Right cardiac atrium (tissue), 5 donors: ENCODE results near the gene NMT2. TPM values are rescaled to one million over a fixed set of nuclear protein-coding genes. Genes with fewer than 3 reads are reported as not detected.

Source experiments
- ATAC-seq, 2 donors: fragments of 200-7000 bp; cut with Tn5 transposase; one replicate each; pipeline versions ENCODE4 v1.8.0 to v1.9.1; 2020; ENCODE audit warnings: moderate library complexity in 2 of 2, mild to moderate bottlenecking in 1 of 2
- DNase-seq, 3 donors: peaks; one replicate each; pipeline ENCODE4 v3.0.0-alpha.2; 2020
- H3K27ac ChIP-seq: one replicate; pipeline ENCODE4 v1.5.1; 2013; ENCODE audit warnings: mild to moderate bottlenecking, low read length, control low read depth, moderate library complexity
- H3K27me3 ChIP-seq: one replicate; pipeline ENCODE4 v1.6.1; 2013; ENCODE audit not compliant: control insufficient read depth, insufficient read depth
- H3K4me1 ChIP-seq: one replicate; pipeline ENCODE4 v1.6.1; 2013; ENCODE audit warnings: low read length; ENCODE audit not compliant: control insufficient read depth, insufficient read depth
- H3K4me3 ChIP-seq: one replicate; pipeline ENCODE4 v1.5.1; 2013; ENCODE audit warnings: low read length, control low read depth
- H3K9me3 ChIP-seq: one replicate; pipeline ENCODE4 v1.6.1; 2013; ENCODE audit warnings: low read length; ENCODE audit not compliant: control insufficient read depth
- WGBS: extraction: QIAGEN DNeasy Blood & Tissue Kit; methylation state at CpG from one replicate; pipeline ENCODE4 v1.1.7; 2013; 5-methylcytosine and 5-hydroxymethylcytosine counted together
- intact Hi-C, 4 donors: fragments of 100-400 bp; cut with DNase I; formaldehyde crosslinking; loops; one replicate each; pipeline versions ENCODE4 v1.11.0 to v1.14.0; 2022 to 2023
- polyA plus RNA-seq: library from polyadenylated mRNA; stranded (reverse); fragments of 200-250 nt; gene quantifications from one replicate; pipeline ENCODE4 v1.2.3, GENCODE V29; 2013
- total RNA-seq, 4 donors: library from RNA; stranded (reverse); fragmentation: NEBNext Ultra II Directional; extraction: Animal tissue kit (Norgen Biotek cat#: 25700); gene quantifications; one replicate each; pipeline ENCODE4 v1.2.1, GENCODE V29; 2021
- donor health status: healthy with polysubstance abuse.
- donor health status: DM: no; HTN: yes; CAD: no.
- donor health status: DM: no; HTN: no; CAD: no.
- donor health status: DM: no; HTN: yes; CAD: no; lungs with severe emphysema.
- donor health status: DM: yes; HTN: yes; CAD: no.

NMT2 gene
- total and polyA plus RNA-seq, 5 donors, result 7.0 to 11.9 (median 10.6) TPM

GRCh38 chr10:15158972-15159371 lies 9.5 kb downstream of the NMT2 start:
- intact Hi-C loops, result no loop called here
- ATAC-seq, result no peak
- Histone ChIP-seq H3K9me3 (no peaks in the 10 kb centered on the region), H3K4me3 (no peak overlapping the region), H3K4me1 (no peaks in the 10 kb centered on the region), H3K27ac (no peak overlapping the region), H3K27me3 (no peaks in the 10 kb centered on the region)
- no peak for DNase-seq

GRCh38 chr10:15158448-15158847 lies 10.0 kb downstream of the NMT2 start:
- no peak for DNase-seq
- no peak overlapping the region for H3K27ac ChIP-seq
- H3K4me3 ChIP-seq, result no peak overlapping the region
- intact Hi-C loops, result no loop called here
- no peaks in the 10 kb centered on the region for H3K4me1 ChIP-seq
- no peaks in the 10 kb centered on the region for H3K9me3 ChIP-seq
- H3K27me3 ChIP-seq, result no peaks in the 10 kb centered on the region
- WGBS, result 95% methylated on average over 2 of the region's 2 CpGs
- ATAC-seq, result no peak

GRCh38 chr10:15155978-15156656 lies 12.4 kb downstream of the NMT2 start:
- H3K4me3 ChIP-seq, result no peak overlapping the region
- DNase-seq (no peak), ATAC-seq (no peak)
- H3K27ac ChIP-seq, result no peak overlapping the region
- H3K27me3 ChIP-seq, result no peaks in the 10 kb centered on the region
- 91% methylated on average over 14 of the region's 14 CpGs for WGBS
- no peaks in the 10 kb centered on the region for H3K9me3 ChIP-seq
- intact Hi-C loops, result no loop called here
- no peaks in the 10 kb centered on the region for H3K4me1 ChIP-seq

- Histone ChIP-seq H3K4me3 (no peak overlapping the region), H3K4me1 (no peaks in the 10 kb centered on the region), H3K27ac (no peak overlapping the region), H3K9me3 (no peaks in the 10 kb centered on the region), H3K27me3 (no peaks in the 10 kb centered on the region)
- no peak for DNase-seq
- ATAC-seq, result no peak
- intact Hi-C loops, result no loop called here
These were observed 15.9 kb downstream of the NMT2 start for GRCh38 chr10:15152556-15152955.

- ATAC-seq, result no peak
- intact Hi-C loops, result no loop called here
- Histone ChIP-seq H3K4me1 (no peaks in the 10 kb centered on the region), H3K4me3 (no peak overlapping the region), H3K27ac (no peak overlapping the region), H3K27me3 (no peaks in the 10 kb centered on the region), H3K9me3 (no peaks in the 10 kb centered on the region)
- DNase-seq, result no peak
- 98% methylated on average over 7 of the region's 7 CpGs for whole genome bisulfite sequencing
These were observed 17.9 kb downstream of the NMT2 start for GRCh38 chr10:15150563-15150962.

- H3K27me3 ChIP-seq, result no peaks in the 10 kb centered on the region
- no peak overlapping the region for H3K27ac ChIP-seq
- no peak overlapping the region for H3K4me3 ChIP-seq
- H3K9me3 ChIP-seq, result no peaks in the 10 kb centered on the region
- no peaks in the 10 kb centered on the region for H3K4me1 ChIP-seq
- no peak for DNase-seq
- ATAC-seq, result no peak
- intact Hi-C loops, result no loop called here
- 93% methylated on average over 10 of the region's 10 CpGs for WGBS
These were observed 19.3 kb downstream of the NMT2 start for GRCh38 chr10:15149042-15149771.

GRCh38 chr10:15147594-15148392 lies 20.7 kb downstream of the NMT2 start:
- Histone ChIP-seq H3K27me3 (no peaks in the 10 kb centered on the region), H3K27ac (no peak overlapping the region), H3K4me1 (no peaks in the 10 kb centered on the region), H3K9me3 (no peaks in the 10 kb centered on the region), H3K4me3 (no peak overlapping the region)
- ATAC-seq (no peak), DNase-seq (no peak)
- intact Hi-C loops, result no loop called here
- 85% methylated on average over 4 of the region's 4 CpGs for WGBS

- H3K27me3 ChIP-seq, result no peaks in the 10 kb centered on the region
These were observed 22.1 kb downstream of the NMT2 start for GRCh38 chr10:15146366-15146765.

GRCh38 chr10:15144788-15145187 lies 23.7 kb downstream of the NMT2 start:
- no peaks in the 10 kb centered on the region for H3K9me3 ChIP-seq
- DNase-seq (no peak), ATAC-seq (no peak)
- H3K27me3 ChIP-seq, result no peaks in the 10 kb centered on the region
- 77% methylated on average over 4 of the region's 4 CpGs for WGBS
- intact Hi-C loops, result no loop called here
- H3K4me1 ChIP-seq, result no peaks in the 10 kb centered on the region
- H3K4me3 ChIP-seq, result no peak overlapping the region
- H3K27ac ChIP-seq, result no peak overlapping the region

More at GRCh38 chr10:15146366-15146765, 22.1 kb downstream of the NMT2 start:
- no peak for DNase-seq
- Histone ChIP-seq H3K4me3 (no peak overlapping the region), H3K4me1 (no peaks in the 10 kb centered on the region), H3K27ac (no peak overlapping the region), H3K9me3 (no peaks in the 10 kb centered on the region)
- intact Hi-C loops, result no loop called here
- 78% methylated on average over 7 of the region's 7 CpGs for WGBS
- no peak for ATAC-seq

GRCh38 chr10:15141136-15142054 lies 27.1 kb downstream of the NMT2 start:
- ATAC-seq, result no peak
- Histone ChIP-seq H3K4me1 (no peaks in the 10 kb centered on the region), H3K4me3 (no peak overlapping the region), H3K9me3 (no peaks in the 10 kb centered on the region), H3K27me3 (no peaks in the 10 kb centered on the region), H3K27ac (no peak overlapping the region)
- DNase-seq, result no peak
- intact Hi-C loops, result no loop called here
- 74% methylated on average over 16 of the region's 16 CpGs for WGBS
